IPS DF 4.7 (cell line): ENCODE data around the gene CAMK1.
A peak's percentile ranks its signal among the peaks of the same experiment; 100 is the strongest.
"Not testable (repeated sequence)": the region's sequence is repeated elsewhere in the genome, so short reads cannot be mapped to it uniquely, and the experiment has no call there.

ENCODE experiments used
- DNase-seq: peaks from one replicate; pipeline ENCODE4 v3.0.0-alpha.2; 2013; ENCODE audit warnings: low spot score; ENCODE audit errors: extremely low read depth

The CAMK1 gene

GRCh38 chr3:9776896-9777693, 7.3 kb upstream of the CAMK1 start:
- no peak for DNase-seq

GRCh38 chr3:9771007-9771406, 1.3 kb upstream of the CAMK1 start:
- DNase-seq, result not testable (repeated sequence)

- no peak for DNase-seq
Measured at GRCh38 chr3:9770276-9770812, 597 bp upstream of the CAMK1 start.

DNA sequence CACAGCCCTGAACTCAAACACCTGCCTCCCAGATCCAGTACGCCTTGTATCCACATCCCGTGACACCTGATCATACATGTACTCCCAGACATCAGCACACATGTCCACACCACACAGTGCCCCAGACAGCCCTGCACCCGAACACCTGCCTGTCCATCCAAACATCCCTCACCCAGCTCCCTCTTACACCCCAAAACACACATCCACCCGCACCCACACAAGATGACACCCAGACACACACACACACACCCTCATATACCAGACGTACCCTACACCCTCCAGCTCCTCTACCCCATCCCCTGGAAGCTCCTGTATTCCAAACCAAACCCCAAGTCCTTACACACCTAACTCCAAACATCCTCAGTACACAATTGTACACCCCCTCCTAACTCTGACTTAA, 735 bp downstream of the CAMK1 start:
- no peak for DNase-seq

- DNase-seq, result no peak
Measured at GRCh38 chr3:9768141-9768775, 1.5 kb downstream of the CAMK1 start.

GRCh38 chr3:9767418-9767817, 2.3 kb downstream of the CAMK1 start:
- no peak for DNase-seq

- DNase-seq, result no peak
Measured at GRCh38 chr3:9765865-9766264, 3.9 kb downstream of the CAMK1 start.

GRCh38 chr3:9762871-9763270, 6.9 kb downstream of the CAMK1 start:
- no peak for DNase-seq

DNA sequence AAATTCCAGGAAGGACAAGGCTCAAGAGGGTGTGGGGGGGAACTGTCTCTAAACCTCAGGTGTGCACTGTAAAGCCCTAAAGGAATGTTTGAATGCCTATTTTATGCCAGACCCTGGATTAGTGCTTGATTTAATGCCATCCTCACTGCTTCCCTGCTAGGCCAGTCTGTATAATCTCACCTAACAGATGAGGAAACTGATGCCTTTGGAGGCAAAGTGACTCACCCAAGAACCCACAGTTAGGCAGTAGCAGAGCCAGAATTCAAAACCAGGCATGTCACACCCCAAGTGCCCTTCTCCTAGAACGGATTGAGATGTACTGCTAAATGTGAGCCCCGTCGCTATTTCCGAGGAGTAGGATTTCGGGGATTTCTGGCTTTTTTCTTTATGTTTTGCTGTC, 7.8 kb downstream of the CAMK1 start:
- DNase-seq, result no peak

GRCh38 chr3:9760779-9761505, 8.8 kb downstream of the CAMK1 start:
- no peak for DNase-seq

- DNase-seq, result no peak
Measured at GRCh38 chr3:9757427-9757826, 12.3 kb downstream of the CAMK1 start.

DNA sequence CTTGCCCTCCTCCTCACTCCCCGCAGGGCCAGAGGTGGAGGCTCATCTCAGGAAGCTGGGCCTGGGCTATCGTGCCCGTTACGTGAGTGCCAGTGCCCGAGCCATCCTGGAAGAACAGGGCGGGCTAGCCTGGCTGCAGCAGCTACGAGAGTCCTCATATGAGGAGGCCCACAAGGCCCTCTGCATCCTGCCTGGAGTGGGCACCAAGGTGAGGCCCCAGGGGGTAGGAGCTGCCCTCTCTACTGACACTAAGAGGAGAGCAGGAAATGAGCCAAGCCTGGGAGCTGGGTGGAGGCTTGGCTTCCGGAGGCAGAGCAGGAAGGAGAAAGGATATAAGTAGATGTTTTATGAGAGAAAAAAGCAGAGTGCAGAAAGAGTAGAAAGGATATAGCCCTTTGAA, 15.1 kb downstream of the CAMK1 start:
- DNase-seq, result no peak

DNA sequence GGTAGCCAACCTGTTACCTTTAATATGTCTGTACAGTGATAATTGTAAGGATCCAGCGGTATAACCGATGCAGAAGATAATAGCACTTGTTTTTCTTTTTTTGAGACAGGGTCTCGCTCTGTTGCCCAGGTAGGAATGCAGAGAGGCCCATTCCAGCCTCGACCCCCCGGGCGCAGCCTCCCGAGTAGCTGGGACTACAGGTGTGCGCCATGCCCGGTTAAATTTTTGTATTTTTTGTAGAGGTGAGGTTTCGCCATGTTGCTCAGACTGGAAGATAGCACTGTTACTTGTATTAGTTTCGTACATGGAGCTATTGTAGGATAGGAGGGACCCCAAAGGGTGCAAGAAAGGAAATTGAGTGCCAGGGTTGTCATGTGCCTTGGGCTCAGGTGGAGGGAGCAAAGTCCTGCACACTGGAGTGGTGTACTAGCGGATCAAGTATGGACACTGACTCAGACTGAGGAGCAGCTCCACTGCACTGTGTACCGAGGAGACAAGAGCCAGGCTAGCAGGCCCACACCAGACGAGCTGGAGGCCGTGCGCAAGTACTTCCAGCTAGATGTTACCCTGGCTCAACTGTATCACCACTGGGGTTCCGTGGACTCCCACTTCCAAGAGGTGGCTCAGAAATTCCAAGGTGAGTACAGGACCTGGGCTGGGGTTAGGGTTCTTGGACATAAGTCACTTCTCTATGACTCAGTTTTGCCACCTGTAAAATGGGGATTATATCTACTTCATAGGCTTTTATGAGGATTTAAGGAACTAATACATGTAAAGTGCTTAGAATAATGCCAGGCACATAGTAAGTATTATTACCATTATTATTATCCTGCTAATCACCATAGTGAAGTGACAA, 19.0 kb downstream of the CAMK1 start:
- no peak for DNase-seq

DNA sequence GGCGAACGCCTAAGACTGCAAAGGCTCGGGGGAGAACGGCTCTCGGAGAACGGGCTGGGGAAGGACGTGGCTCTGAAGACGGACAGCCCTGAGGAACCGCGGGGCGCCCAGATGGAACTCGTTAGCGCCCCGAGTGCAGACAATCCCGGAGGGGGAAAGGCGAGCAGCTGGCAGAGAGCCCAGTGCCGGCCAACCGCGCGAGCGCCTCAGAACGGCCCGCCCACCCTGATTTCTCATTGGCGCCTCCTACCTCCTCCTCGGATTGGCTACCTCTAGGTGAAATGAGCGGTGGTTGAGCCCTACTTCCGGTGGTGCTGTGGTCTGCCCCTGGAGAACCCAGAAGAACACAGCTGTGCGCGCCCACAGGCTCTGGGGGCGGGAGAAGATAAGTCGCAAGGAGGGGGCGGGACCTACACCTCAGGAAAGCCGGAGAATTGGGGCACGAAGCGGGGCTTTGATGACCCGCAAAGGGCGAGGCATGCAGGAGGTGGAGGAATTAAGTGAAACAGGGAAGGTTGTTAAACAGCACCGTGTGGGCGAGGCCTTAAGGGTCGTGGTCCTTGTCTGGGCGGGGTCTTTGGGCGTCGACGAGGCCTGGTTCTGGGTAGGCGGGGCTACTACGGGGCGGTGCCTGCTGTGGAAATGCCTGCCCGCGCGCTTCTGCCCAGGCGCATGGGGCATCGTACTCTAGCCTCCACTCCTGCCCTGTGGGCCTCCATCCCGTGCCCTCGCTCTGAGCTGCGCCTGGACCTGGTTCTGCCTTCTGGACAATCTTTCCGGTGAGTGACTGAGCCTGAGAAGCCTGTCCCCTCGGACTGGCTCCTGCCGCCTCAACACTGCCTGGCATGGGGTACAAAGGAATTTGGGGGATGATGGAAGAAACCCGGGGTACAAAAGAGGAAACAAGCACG, 19.8 kb downstream of the CAMK1 start, which contains the start of gene OGG1:
Gene OGG1, plus strand, starts transcription at position 308 of the 911 bp plus-strand sequence. Its CDS starts 335 bp downstream, at position 643.
- peak; percentile 80 for DNase-seq

- no peak for DNase-seq
Measured at GRCh38 chr3:9749296-9749644, 20.5 kb downstream of the CAMK1 start.

DNA sequence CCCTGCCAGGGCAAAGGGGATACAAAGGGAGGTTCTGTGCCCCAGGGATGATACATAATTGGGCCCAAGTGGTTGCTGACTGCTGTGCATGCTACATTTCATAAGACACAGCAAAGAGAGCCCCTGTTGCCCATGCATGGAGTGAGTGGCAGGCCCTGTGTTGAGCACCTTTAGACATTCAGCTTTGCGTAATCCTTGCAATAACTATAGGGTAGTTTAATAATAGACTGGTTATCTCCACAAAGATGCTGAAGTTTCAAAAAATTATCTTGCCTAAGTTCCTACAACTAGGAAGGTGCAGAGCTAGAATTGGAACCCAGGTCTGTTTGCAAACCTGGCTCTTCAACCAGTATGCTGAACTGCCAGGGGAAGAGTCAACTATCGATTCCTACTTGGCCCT, 21.7 kb downstream of the CAMK1 start:
- DNase-seq, result no peak

GRCh38 chr3:9747267-9747666, 22.5 kb downstream of the CAMK1 start:
- no peak for DNase-seq

DNA sequence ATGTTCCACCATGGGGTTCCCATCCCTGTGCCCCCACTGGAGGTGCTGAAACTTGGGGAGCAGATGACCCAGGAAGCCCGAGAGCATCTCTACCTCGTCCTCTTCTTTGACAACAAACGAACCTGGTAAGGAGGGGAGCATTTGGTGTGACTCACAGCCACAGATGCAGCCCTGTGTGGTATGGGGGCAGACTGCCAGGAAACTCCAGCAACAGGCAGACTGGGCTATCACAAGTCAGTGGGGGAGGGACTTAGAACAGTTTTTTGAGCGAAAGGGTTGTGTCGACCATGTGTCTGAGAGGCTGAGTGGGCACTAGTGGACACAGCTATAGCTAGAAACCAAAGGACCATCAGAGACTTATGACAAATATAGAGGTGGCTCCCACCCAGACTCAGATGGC, 23.4 kb downstream of the CAMK1 start:
- DNase-seq, result no peak

DNA sequence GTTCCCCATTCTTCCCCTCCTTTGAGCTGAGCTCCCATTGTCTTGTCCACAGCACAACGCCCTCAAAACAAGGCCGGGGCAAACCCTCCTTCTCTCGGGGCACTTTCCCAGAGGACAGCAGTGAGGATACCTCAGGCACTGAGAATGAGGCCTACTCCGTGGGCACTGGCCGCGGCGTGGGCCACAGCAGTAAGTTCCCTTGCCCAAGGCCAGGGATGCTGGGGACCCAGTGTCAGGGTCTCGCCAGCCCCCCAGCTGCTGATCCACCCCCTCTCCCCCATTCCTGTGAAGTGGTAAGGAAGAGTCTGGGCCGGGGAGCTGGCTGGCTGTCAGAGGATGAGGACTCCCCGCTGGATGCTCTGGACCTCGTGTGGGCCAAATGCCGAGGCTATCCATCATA, 24.2 kb downstream of the CAMK1 start:
- no peak for DNase-seq

GRCh38 chr3:9744162-9744561, 25.6 kb downstream of the CAMK1 start:
- DNase-seq, result no peak
